DMS 273 (cell line): Measurements from ENCODE around the gene CRLF1.

Source experiments
- DNase-seq: peaks from one replicate; lab custom pipeline; 2025; ENCODE audit not compliant: unreplicated experiment; lab: John Stamatoyannopoulos, UW

Gene CRLF1, protein sequence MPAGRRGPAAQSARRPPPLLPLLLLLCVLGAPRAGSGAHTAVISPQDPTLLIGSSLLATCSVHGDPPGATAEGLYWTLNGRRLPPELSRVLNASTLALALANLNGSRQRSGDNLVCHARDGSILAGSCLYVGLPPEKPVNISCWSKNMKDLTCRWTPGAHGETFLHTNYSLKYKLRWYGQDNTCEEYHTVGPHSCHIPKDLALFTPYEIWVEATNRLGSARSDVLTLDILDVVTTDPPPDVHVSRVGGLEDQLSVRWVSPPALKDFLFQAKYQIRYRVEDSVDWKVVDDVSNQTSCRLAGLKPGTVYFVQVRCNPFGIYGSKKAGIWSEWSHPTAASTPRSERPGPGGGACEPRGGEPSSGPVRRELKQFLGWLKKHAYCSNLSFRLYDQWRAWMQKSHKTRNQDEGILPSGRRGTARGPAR

DNA sequence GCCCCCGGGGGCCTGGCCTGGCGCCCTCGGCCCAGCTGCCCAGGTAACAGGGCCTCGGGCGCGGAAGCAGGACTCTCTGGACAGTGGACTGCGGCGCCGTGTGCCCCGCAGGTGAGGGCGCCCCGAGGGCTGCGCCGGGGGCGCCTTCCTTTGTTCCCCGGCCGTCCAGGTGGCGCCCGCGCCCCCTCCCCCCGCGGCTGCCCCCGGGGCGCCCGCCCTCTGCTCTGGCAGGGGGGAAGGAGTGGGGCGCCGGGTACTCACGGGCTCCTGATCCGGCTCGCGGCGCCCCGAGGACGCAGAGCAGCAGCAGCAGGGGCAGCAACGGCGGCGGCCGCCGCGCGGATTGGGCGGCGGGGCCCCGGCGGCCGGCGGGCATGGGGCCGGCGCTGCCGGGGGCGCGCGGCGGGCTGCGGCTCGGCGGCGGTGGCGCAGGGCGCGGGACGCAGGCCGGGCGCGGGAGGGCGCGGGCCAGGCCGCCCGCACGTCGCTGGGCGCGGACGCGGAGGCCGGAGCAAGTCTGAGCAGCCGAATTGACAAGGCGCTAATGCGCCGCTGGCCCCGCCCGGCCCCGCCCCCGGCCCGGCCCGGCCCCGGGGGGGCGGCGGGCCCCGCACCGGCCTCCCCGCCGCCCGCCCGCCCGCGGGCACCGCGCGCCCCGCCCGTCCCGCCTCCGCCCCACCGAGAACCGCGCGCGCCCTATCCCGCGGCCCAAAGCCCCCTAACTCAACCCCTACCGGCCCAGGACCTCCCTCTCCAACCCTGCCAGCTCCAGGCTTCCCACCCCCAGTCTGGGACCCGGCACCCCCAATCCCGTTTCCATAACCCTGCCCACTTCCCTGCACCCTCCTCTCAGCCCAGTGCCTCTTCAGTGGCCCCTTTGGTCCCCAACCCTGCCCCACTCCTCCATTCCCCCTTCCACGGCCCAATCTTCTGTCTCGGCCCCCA lies at the start of gene CRLF1:
CRLF1 (minus strand) TSS at position 519 of the 945 bp plus-strand sequence; CDS start at position 376, 143 bp downstream.
- no peak for DNase-seq

DNA sequence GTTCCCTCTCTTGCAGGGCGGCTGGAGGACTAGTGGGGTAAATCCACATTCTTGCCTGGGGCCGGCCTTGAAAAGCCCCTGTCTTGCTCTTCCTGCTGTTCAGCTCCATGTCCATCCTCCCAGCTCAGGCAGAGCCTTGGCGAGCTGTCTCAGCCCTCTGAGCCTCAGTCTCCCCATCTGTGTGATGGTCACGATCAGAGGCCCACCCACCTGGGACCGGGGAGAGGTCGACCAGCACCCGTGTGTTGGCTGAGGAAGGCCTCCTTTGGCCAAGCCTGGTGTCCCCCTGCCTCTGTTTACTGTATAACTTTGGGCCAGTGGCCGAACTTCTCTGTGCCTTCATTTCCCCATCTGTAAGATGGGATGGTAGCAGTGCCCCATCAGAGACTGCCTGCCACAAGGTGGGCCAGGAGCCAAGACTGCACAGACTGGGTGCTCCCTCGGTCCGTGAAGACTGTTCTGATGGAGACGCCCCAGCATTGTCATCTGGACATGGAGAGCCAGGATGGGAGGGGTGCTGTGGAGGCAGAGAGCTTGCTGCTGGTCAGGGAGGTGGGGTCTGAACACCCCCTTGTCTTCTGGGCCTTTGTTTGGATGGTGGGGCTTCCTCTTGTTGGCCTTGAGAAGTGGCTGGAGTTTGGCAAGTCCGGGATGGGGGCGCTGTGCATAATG lies 48.7 kb upstream of the CRLF1 start:
- no peak for DNase-seq

DNA sequence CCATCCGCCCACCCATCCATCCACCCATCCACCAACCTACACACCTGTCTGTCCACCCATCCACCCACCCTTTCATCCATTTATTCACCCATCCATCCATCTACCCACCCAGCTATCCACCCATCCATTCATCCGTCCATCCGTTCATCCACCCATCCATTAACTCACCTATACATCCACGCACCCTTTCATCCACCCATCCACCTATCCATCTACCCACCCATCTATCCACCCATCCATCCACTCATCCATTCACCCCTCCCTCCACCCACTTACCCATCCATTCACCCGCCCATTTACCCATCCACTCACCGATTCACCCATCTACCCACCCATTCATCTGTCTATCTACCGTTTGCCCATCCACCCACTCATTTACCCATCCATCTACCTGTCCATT lies 47.9 kb upstream of the CRLF1 start:
- DNase-seq = no peak

DNA sequence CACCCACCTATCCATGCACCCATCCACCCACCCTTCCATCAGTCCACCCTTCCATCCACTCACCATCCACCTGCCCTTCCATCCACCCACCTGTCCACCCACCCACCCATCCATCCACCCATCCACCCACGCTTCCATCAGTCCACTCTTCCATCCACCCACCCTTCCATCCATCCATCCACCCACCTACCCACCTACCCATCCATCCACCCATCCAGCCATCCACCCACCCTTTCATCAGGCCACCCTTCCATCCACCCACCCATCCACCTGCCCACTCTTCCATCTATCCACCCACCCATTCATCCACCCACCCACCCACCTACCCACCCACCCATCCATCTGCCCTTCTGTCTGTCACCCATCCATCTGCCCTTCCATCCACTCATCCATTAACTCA lies 47.3 kb upstream of the CRLF1 start:
- no peak for DNase-seq

DNA sequence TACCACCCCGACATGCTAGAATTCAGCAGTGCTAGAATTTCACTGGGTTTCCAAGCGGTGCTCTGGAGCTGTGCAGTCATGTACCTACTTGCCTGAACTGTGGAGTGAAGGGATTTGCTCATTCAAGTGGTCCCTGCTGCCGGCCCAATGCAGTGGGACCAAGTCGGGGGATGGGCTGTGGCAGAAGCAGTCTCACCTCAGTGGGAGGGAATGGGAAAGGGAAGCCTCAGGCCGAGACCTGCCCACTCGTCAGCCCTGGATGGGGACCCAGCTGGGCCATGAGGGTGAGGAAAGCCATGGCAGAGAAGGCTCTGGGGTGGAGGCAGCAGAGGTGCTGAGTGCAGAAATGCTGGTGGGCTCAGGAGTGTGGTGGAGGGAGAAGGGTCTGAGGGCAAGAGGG lies 45.1 kb upstream of the CRLF1 start:
- peak; percentile 58 for DNase-seq

DNA sequence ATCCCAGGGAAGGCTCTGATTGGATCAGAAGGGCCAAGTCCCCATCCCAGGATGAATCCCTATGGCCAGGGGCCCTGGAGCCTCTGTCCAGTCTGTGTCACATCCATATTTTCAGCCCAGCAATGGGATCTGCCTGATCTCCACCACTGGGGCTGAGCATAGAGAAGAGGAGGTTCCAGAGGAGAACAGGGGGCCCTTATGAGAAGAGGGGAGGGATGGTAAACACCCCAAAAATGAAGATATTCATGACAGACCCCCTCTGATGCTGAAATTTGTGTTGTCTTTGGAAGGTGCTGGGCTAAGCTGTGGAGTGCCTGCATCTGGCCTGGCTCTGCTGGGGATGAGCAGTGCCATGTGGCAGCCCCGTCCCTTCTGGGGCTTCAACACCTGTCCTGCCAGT lies 44.7 kb upstream of the CRLF1 start:
- DNase-seq = no peak

DNA sequence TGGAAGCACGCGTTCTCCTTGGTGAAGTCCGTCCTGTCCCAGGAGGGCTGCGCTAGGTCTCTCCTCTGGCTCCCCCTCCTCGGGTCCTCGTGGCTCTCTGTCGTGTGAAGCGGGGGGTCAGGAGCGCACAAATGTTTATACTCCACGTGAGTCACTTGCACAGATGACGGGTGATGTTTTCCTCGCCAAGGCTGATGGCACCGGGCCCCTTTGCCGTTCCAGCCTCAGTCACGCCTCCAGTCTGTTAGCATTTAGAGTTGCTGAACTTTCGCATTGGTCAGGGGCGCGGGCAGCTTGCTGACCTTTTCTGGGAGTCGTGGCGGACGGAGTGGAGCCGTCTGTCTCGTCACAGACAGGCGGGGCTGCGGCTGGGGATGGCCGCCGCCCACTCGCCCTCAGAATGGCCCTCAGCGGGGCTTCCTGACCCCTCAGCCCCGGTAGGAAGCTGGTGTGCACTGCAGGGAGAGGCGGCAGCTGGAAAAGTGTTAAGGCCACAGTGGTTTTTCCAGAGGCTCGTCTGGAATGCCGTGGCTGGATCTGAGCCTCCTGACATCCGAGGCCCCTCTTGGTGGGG lies 44.0 kb upstream of the CRLF1 start:
- no peak for DNase-seq

DNA sequence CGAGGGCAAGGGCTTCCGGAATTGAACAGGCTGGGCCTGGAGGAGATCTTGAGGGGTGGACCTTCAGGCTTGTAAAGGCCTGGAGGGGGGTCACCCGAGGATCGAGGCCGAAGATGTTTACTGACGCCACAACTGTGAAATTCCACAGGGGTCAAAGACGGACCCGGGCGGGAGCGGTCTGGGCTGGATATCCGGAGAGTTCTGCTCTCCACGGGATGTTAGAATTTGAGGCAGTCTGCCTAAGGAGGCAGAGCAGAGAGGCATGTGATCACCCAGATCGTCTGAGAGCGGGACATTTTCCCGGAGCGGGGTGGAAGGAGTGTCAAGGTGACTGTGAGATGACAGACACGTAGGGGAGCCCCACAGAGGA lies 43.4 kb upstream of the CRLF1 start:
- no peak for DNase-seq

DNA sequence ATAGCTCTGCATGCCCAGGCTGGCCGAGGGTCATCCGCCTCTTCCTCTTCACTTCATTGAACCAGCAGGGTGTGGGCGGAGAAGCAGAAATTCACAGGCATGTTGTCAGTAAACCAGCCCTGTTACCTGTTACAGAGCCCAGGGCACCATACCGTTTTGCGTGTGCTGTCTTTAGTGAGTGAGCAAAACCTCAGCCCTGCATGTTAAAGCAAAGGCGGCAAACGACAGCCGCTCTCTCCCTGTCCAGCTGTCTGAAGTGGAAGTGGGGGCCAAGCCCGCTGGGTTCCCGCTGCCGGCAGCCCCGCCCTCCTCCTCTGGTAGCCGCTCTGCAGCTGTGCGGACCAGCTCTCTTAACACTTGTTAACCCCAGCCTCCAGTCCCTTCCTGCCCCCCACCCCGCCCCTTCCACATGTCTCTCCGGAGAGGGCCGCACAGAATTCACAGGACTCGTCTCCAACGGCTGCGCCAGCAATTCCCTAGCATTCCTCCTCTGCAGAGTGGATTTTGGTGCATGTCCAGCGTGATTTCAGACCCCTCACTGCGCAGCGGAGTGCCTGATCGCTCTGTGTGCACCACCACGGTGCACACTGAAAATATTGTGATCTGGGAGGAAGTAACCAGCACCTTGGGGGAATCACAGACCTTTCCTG lies 42.9 kb upstream of the CRLF1 start:
- peak; percentile 66 for DNase-seq

DNA sequence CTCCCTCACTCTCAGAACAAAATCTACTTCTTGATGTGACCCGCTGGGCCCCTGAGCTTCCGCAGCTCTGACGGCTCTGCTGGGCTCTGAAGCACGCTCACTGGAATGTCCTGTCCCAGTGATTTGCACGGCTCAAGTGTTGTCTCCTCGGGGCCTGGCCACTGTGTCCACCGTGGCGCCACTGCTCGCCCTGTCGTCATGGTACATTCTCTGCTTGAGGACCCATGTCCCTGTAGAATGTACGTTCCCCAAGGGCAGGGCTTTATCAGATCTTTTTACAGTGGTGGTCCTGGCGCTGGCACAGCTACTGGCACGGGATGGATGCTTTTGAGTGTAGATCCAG lies 42.3 kb upstream of the CRLF1 start:
- DNase-seq = no peak

DNA sequence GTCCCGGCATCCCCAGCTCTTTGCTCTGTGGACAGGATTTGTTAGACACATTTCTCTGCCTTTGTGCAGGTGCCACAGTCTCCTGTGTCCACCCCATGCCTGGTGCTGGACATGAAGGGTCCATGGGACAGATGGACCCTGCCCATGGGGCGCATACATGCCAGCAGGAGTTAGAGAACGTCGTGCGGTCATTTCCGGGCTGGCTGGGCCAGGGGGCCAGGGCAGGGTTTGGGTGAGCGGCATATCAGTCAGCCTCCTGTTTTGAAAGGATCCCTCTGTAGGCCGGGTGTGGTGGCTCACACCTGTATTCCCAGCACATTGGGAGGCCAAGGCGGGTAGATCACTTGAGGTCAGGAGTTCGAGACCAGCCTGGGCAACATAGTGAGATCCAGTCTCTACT lies 41.2 kb upstream of the CRLF1 start:
- DNase-seq = no peak

DNA sequence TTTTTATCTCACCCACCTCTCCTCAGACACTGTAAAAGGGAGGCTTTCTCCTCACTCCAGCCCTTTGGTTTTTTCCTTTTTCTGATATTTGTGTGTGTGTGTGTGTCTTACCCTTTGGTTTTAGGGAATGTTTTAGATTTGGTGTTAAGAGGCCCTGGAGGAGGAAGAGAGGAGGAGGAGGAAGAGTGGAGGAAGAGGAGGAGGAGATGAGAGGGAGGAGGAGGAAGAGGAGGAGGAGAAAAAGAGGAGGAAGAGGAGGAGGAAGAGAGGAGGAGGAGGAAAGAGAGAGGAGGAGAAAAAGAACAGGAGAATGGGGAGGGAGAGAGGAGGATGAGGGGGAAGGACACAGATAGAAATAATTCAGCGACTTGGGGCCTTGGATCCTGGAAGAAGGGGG lies 40.8 kb upstream of the CRLF1 start:
- no peak for DNase-seq

DNA sequence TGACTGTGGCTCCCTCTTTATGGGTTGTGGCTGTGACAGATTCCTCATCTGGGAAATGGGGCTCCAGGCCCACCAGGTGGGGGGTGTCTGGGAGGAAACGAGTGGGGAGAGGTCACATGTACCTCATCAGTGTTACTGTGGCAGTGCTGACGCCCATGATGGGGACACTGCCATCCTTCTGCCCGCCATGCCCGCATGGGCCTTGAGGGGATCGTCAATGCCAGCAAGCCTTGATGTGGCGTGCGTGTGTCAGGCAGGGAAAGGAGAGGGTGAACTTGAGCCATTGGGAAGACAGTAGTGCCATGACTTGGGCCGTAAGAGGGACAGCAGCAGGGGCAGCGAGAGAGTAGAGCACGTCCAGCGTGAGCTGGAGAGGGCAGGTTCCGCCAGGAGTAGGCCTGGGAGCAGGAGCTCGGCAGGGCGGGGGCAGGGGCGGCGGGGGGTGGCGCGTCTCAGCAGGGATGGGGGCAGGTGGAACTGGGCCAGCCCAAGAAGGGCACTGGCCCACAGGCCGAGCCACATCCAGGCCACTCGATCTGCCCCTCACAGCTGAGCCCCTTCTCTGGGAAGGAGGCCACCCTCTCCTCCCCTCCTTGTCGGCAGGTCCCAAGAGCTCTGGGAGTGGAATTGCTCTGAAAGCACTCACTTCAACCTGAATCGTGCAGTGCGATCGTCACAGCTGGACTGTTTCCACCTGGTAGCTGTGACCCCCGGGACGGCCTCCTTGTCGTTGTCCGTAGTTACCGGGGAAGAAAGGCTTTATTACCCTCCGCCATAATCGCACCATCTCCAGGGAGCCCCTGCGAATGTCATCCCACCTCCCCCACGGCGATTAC lies 40.2 kb upstream of the CRLF1 start:
- DNase-seq = no peak

DNA sequence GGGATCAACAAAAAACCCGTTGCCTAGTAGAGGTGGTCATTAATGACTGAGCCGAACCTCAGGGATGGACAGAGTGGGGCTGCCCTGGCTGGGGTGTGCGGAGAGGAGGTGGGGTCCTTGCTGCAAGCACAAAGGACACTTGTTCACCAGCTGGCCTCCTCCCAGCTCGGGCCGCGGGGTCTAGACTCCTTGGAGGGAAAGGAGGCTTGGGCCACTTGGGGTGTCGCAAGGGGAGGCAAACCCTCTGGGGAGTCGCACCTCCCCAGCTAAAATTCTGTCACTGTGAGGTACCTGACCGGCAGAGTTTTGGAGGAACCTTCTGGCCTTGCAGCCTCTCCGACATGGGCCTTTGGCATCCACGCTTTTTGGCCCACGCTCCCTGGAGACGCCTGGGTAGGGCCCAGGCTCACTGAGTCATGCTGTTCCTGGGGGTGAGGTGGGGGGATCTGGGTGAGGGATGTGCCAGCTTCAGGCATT lies 38.5 kb upstream of the CRLF1 start:
- no peak for DNase-seq

DNA sequence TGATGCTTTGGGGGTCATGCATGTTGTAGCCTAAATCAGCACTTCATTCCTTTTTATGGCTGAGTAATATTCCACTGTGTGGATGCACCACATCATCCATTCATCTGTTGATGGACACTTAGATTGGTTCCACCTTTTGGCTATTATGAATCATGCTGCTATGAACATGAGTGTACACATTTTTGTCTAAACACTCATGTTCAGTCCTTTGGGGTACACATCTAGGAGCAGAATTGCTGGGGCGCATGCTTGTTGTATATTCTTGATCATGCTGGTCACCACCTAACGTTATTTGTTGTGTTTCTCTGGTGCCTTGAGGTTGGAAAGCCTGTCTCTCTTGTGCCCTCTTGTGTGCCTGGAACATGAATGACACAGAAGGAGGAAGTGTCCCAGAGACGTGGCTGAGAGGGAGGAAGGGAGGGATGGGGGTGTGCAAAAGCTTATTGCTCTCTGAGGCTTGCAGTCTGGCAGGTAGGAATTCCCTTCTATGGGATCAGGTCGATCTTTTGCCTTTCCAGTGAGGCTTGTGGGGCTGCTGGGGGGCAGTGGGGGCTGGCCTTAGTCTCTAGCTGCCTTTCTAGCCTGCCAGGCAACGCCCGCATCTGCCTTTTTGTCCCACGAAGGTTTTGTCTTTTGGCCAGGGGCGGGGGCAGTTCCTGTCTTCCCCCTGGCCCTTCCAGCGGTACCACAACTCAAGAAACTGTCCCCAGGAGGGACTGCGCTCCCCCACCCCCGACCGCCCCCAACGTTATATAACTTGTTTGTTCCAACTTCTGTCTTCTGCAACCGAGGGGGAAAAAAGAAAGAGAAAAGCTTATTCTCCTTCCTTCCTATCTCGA lies 37.8 kb upstream of the CRLF1 start:
- no peak for DNase-seq

DNA sequence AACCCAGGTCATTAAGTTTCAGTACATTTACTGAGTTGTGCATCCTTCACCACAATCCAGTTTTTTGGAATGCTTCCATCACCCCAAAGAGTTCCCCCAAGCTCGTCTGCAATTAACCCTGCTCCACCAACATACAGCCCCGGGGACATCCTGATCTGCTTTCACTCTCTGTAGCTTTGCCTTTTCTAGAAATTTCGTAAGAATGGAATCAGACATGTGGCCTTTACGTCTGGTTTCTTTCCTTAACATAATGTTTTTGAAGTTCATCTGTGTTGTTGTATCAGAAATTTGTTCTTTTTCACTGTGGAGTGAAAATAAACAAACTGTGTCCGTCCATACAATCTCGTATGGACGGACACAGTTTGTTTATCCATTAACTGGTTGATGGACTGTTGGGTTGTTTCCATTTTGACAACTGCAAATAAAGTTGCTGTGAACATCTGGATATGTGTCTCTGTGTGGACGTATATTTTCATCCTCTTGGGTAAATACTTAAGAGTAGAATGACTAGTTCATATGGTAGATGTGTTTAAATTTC lies 33.2 kb upstream of the CRLF1 start:
- no peak for DNase-seq

DNA sequence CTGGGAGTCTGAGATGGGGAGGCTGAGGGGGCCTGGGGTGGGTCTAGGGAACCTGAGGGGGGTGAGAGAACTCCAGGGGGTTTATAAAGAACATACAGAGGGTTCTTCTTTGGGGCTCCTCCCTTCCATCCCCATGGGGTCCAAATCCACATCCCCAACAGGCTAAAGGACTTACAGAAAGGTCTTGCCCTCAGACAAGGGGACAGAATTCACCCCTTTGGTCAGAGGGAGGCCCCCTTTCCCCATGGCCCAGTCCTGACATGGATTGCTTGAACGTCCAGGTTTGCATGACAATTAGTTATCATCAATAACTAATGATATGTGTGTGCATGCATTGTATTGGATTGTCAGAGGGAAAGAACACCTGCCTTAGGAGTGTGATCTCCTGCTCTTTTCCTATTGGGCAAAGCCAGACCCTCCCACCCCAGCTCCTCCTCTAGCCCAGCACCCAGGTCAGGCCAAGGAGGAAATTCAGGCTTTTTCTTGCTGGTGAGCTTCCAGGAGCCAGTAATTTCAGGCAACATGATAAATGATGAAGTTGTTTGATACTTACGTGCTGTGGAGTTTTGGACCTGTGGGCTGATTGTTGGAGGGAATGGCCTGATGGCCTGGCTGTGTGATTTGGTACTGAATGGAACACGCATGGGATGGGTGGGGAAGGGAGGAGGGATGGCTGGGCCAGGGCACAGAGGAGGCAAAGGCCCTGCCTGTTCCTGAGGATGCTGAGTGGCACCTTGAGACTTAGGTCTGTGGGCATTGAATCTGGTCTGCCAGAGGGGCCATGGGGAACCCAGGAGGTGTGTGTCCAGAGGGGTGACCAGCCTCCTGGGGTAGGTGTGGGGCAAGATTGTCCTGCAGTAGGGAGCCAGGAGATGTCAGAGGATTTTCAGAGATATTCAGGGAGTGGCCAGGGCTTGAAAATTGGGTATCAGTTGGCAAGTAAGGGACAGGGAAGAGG lies 31.4 kb upstream of the CRLF1 start:
- peak; percentile 41 for DNase-seq
